Measurements from ENCODE around the gene GIPC3.

DNA sequence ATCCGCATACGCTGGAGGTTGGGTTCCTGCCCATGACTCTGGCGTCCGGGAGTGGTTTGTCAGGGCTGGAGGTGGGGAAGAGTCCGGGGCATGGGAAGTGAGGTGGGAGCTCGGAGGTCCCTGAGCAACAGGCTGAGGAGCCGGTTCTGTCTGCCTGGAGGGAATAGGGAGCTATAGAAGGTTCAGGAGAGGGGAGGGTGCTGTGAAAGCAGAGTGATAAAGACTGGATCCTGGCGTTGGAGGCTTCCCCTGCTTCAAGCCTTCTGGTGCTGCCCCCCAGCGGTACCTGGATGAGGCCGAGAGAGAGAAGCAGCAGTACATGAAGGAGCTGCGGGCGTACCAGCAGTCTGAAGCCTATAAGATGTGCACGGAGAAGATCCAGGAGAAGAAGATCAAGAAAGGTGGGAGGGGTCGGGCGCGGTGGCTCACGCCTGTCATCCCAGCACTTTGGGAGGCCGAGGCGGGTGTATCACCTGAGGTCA lies 10.0 kb upstream of the GIPC3 start:
- TF ChIP-seq EZH2 (IDR thresholded peaks at IDR 0.05; ENCODE audit: insufficient read depth, poor library complexity, severe bottlenecking) (no peak), EZH2phosphoT487 (IDR thresholded peaks at IDR 0.05; ENCODE audit: insufficient read depth, low read depth) (no peak)
